ENCODE data around the gene CCL1. TPM values are rescaled to one million over a fixed set of nuclear protein-coding genes. Genes with fewer than 3 reads are reported as not detected.

The CCL1 gene
- total and polyA plus RNA-seq, 10 of the 15 experiments (the other 5 are each of a cell fraction or from before 2014, with no cell fraction given): 0.14 to 1.8 (median 0.40) TPM; not detected in 3

- RAD21 ChIA-PET (ENCODE audit: unreplicated experiment): interaction anchor here (0.9 to 2.4 kb wide), 2 partner anchors 14 to 15 kb away, joined by 3 to 11 read pairs; no protein-coding TSS in a partner anchor
- Histone ChIP-seq H3K27ac (ENCODE audit: control insufficient read depth, insufficient read depth) (no peak overlapping the region), H3K9ac (ENCODE audit: control insufficient read depth, insufficient read depth, low read length) (no peak overlapping the region), H3K4me3 (no peak overlapping the region), H3K36me3 (ENCODE audit: control insufficient read depth in 2 of 2, insufficient read depth in 2 of 2, low read length in 1 of 2) (no peaks in the 10 kb centered on the region), H3K79me2 (ENCODE audit: control insufficient read depth, insufficient read depth, low read length) (no peaks in the 10 kb centered on the region), H2AFZ (ENCODE audit: control insufficient read depth, low read depth, low read length) (no peak overlapping the region), H3K27me3 (replicated peaks in 1 of 2; ENCODE audit: control insufficient read depth in 2 of 2, insufficient read depth in 2 of 2, low read length in 1 of 2) (peaks cover 0 to 8% of the 10 kb centered on the region in 2 experiments; a peak in 2 of 4 replicates), H3K9me3 (replicated peaks; ENCODE audit: control insufficient read depth, insufficient read depth, low read length) (no peaks in the 10 kb centered on the region; the same call in 1 of the 3 replicates), H3K4me2 (ENCODE audit: control insufficient read depth, insufficient read depth) (no peak overlapping the region; the same call in 1 of the 2 replicates), H3K4me1 (ENCODE audit: control insufficient read depth, insufficient read depth, low read length) (peaks cover 23% of the 10 kb centered on the region), H4K20me1 (ENCODE audit: control insufficient read depth, insufficient read depth) (no peaks in the 10 kb centered on the region)
- in situ Hi-C loops (cut with MboI): no loop called here
- intact Hi-C loops (cut with micrococcal nuclease; ENCODE audit: unreplicated experiment): loop anchor here (10.0 kb wide), 1 partner anchor 412 kb away; no protein-coding TSS in a partner anchor
- FAIRE-seq (no peak), ATAC-seq (peak; percentile 76), DNase-seq (ENCODE audit: low read depth, low spot score) (no peak)
- POLR2A ChIA-PET: no interaction called here
- CTCF ChIA-PET: interaction anchor here (0.6 to 2.5 kb wide), 9 partner anchors 9 to 1641 kb away, joined by 3 to 26 read pairs (median 4); partner anchors contain the start of genes CCL1, CCL23 and RAD51D
- BruUV-seq (replicated peaks): no TSS peak
- 36% methylated on average over 3 of the region's 3 CpGs for WGBS (ENCODE audit: insufficient coverage, insufficient replicate concordance, low lambda C conversion rate, missing lambda C conversion rate)
- SMC1A ChIA-PET (ENCODE audit: uncharacterized antibody, unreplicated experiment): interaction anchor here (1.1 to 2.8 kb wide), 5 partner anchors 8 to 39 kb away, joined by 3 to 17 read pairs (median 4); no protein-coding TSS in a partner anchor
- TF ChIP-seq NFYA (IDR thresholded peaks at IDR 0.05; ENCODE audit: borderline replicate concordance, low read depth, low read length) (no peak), EGR1 (IDR thresholded peaks at IDR 0.05; ENCODE audit: borderline replicate concordance in 1 of 2, low read depth in 2 of 2, low read length in 2 of 2) (no peak), PBX3 (IDR thresholded peaks at IDR 0.05; ENCODE audit: insufficient replicate concordance, low read depth, low read length) (no peak), RB1 (IDR thresholded peaks at IDR 0.05; ENCODE audit: borderline replicate concordance) (no peak), RELB (IDR thresholded peaks at IDR 0.05; ENCODE audit: low read depth) (no peak), CHD2 (IDR thresholded peaks at IDR 0.05; ENCODE audit: borderline replicate concordance, low read depth, low read length) (no peak), E2F4 (IDR thresholded peaks at IDR 0.05; ENCODE audit: low read depth, low read length) (no peak), RAD21 (IDR thresholded peaks at IDR 0.05; ENCODE audit: insufficient read depth, low read depth, low read length) (no peak), MLLT1 (IDR thresholded peaks at IDR 0.05) (no peak), SRF (IDR thresholded peaks at IDR 0.05; ENCODE audit: low read depth in 2 of 2, low read length in 2 of 2) (no peak), USF2 (IDR thresholded peaks at IDR 0.05; ENCODE audit: borderline replicate concordance, low read depth, low read length) (no peak), TARDBP (IDR thresholded peaks at IDR 0.05; ENCODE audit: borderline replicate concordance) (no peak), ZNF384 (IDR thresholded peaks at IDR 0.05; ENCODE audit: borderline replicate concordance, low read depth, low read length) (peak; percentile 10; the same call in 1 of the 2 replicates), EED (IDR thresholded peaks at IDR 0.05; ENCODE audit: low read depth) (0 out of 2 replicates have a peak, but pooled peaks have one; percentile 19), SPI1 (IDR thresholded peaks at IDR 0.05; ENCODE audit: borderline replicate concordance, insufficient read depth, low read depth, low read length) (0 out of 2 replicates have a peak, but pooled peaks have one; percentile 14)
These were observed 14.2 kb upstream of the CCL1 start for GRCh38 chr17:34377078-34377823.

All from GM12878 (cell line).